Measurements from ENCODE around the gene DGKI. TPM values are rescaled to one million over a fixed set of nuclear protein-coding genes. Genes with fewer than 3 reads are reported as not detected.

The DGKI gene
- total and polyA plus RNA-seq, 2 of the 13 experiments (the other 11 are each of a cell fraction or from before 2014, with no cell fraction given) = 0.09 to 0.17 TPM

- DNase-seq (ENCODE audit: low spot score) = no peak
- H3K27ac ChIP-seq (ENCODE audit: extremely low read length, insufficient read depth, low read length) = no peak overlapping the region
- H3K9ac ChIP-seq (ENCODE audit: insufficient read depth, low read depth, low read length) = no peak overlapping the region
- H4K20me1 ChIP-seq (ENCODE audit: insufficient read depth, low read length) = no peaks in the 10 kb centered on the region
- TF ChIP-seq ZNF891 (CRISPR knock-in tag; IDR thresholded peaks at IDR 0.05) (no peak), FOXA3 (CRISPR knock-in tag; IDR thresholded peaks at IDR 0.05) (no peak), ZNF580 (CRISPR knock-in tag; IDR thresholded peaks at IDR 0.05; ENCODE audit: borderline replicate concordance, low read depth) (no peak)
- POLR2A ChIA-PET = no interaction called here
- WGBS (ENCODE audit: low lambda C conversion rate) = 2% methylated on average over 2 of the region's 2 CpGs
- no peaks in the 10 kb centered on the region for H3K9me3 ChIP-seq (ENCODE audit: low read length)
- H3K36me3 ChIP-seq (replicated peaks in 1 of 2; ENCODE audit: control insufficient read depth in 1 of 2, insufficient read depth in 2 of 2, low read length in 2 of 2) = no peaks in the 10 kb centered on the region
- intact Hi-C loops (cut with micrococcal nuclease; ENCODE audit: unreplicated experiment) (no loop called here), in situ Hi-C loops (cut with HindIII; ENCODE audit: extremely low pct_ligation_motif_present, low pct_unique_long_range_greater_than_20kb) (no loop called here)
- no peaks in the 10 kb centered on the region for H3K4me1 ChIP-seq (ENCODE audit: insufficient read depth, low read length)
- H3K27me3 ChIP-seq (ENCODE audit: control insufficient read depth in 1 of 2, insufficient read depth in 2 of 2, low read length in 2 of 2) = no peaks in the 10 kb centered on the region
- BruUV-seq (replicated peaks) = no TSS peak
- FAIRE-seq = no peak
- CTCF ChIA-PET (ENCODE audit: low intra/inter-chr PET ratio, low total read pairs) = no interaction called here
- no peak for ATAC-seq
- no peaks in the 10 kb centered on the region for H3K79me2 ChIP-seq (ENCODE audit: insufficient read depth, low read length)
- H3K4me2 ChIP-seq (ENCODE audit: low read depth, low read length) = no peak overlapping the region
- no peak overlapping the region for H2AFZ ChIP-seq (ENCODE audit: low read length)
- no peak overlapping the region for H3K4me3 ChIP-seq (replicated peaks in 1 of 3; ENCODE audit: insufficient read depth in 1 of 3, low read depth in 2 of 3, low read length in 3 of 3)
Observed at GRCh38 chr7:137443616-137444015, 403.2 kb downstream of the DGKI start.

- BruUV-seq (replicated peaks) = no TSS peak
- no peak overlapping the region for H3K9ac ChIP-seq (ENCODE audit: insufficient read depth, low read depth, low read length)
- H2AFZ ChIP-seq (ENCODE audit: low read length) = no peak overlapping the region
- ChIA-PET POLR2A (no interaction called here), CTCF (ENCODE audit: low intra/inter-chr PET ratio, low total read pairs) (no interaction called here)
- FAIRE-seq (no peak), ATAC-seq (no peak), DNase-seq (ENCODE audit: low spot score) (no peak)
- H3K9me3 ChIP-seq (ENCODE audit: low read length) = no peaks in the 10 kb centered on the region
- H3K36me3 ChIP-seq (replicated peaks in 1 of 2; ENCODE audit: control insufficient read depth in 1 of 2, insufficient read depth in 2 of 2, low read length in 2 of 2) = no peaks in the 10 kb centered on the region
- no peaks in the 10 kb centered on the region for H3K79me2 ChIP-seq (ENCODE audit: insufficient read depth, low read length)
- no peak overlapping the region for H3K4me2 ChIP-seq (ENCODE audit: low read depth, low read length)
- no peaks in the 10 kb centered on the region for H3K27me3 ChIP-seq (ENCODE audit: control insufficient read depth in 1 of 2, insufficient read depth in 2 of 2, low read length in 2 of 2)
- 3% methylated on average over 3 of the region's 3 CpGs for WGBS (ENCODE audit: low lambda C conversion rate)
- no peaks in the 10 kb centered on the region for H4K20me1 ChIP-seq (ENCODE audit: insufficient read depth, low read length)
- H3K4me1 ChIP-seq (ENCODE audit: insufficient read depth, low read length) = no peaks in the 10 kb centered on the region
- no peak overlapping the region for H3K27ac ChIP-seq (ENCODE audit: extremely low read length, insufficient read depth, low read length)
- H3K4me3 ChIP-seq (replicated peaks in 1 of 3; ENCODE audit: insufficient read depth in 1 of 3, low read depth in 2 of 3, low read length in 3 of 3) = no peak overlapping the region
- in situ Hi-C loops (cut with HindIII; ENCODE audit: extremely low pct_ligation_motif_present, low pct_unique_long_range_greater_than_20kb) (no loop called here), intact Hi-C loops (cut with micrococcal nuclease; ENCODE audit: unreplicated experiment) (no loop called here)
- TF ChIP-seq CEBPZ (IDR thresholded peaks at IDR 0.05; ENCODE audit: low read length) = no peak
- TF ChIP-seq ZNF552 (CRISPR knock-in tag; IDR thresholded peaks at IDR 0.05; ENCODE audit: borderline replicate concordance) = no peak
- TF ChIP-seq MEIS2 (CRISPR knock-in tag; IDR thresholded peaks at IDR 0.05) = no peak
- no peak for TF ChIP-seq ARHGAP35 (CRISPR knock-in tag; IDR thresholded peaks at IDR 0.05; ENCODE audit: borderline replicate concordance)
- TF ChIP-seq ZNF3 (CRISPR knock-in tag; IDR thresholded peaks at IDR 0.05) = no peak
- no peak for TF ChIP-seq ZNF652 (CRISPR knock-in tag; IDR thresholded peaks at IDR 0.05; ENCODE audit: borderline replicate concordance, low read depth)
- TF ChIP-seq MTA3 (CRISPR knock-in tag; IDR thresholded peaks at IDR 0.05) = no peak
- TF ChIP-seq THAP9 (CRISPR knock-in tag; IDR thresholded peaks at IDR 0.05; ENCODE audit: borderline replicate concordance) = no peak
- TF ChIP-seq ZNF337 (CRISPR knock-in tag; IDR thresholded peaks at IDR 0.05; ENCODE audit: borderline replicate concordance, low read depth) = no peak
- no peak for TF ChIP-seq NFE2L1 (CRISPR knock-in tag; IDR thresholded peaks at IDR 0.05; ENCODE audit: borderline replicate concordance)
- no peak for TF ChIP-seq ZZZ3 (CRISPR knock-in tag; IDR thresholded peaks at IDR 0.05; ENCODE audit: borderline replicate concordance)
Observed at GRCh38 chr7:137441451-137441850, 405.3 kb downstream of the DGKI start.
